Retinal pigment epithelial cell (primary cell): ENCODE data around the gene FLAD1.

Experiments used
- DNase-seq: peaks from one replicate; pipeline ENCODE4 v3.0.0-alpha.2; 2010; ENCODE audit warnings: low read depth
- H3K4me3 ChIP-seq: 2 replicates; pipeline ENCODE4 v1.5.1; 2011; ENCODE audit warnings: mild to moderate bottlenecking, low read length, control low read depth, moderate library complexity
- CTCF ChIP-seq: conservative IDR thresholded peaks from 2 replicates; pipeline ENCODE4 v1.5.1; 2011; ENCODE audit warnings: low read depth, low read length, control low read depth, inconsistent platforms

Gene FLAD1

GRCh38 chr1:155033524-155033923 is 50.4 kb downstream of the FLAD1 start, which contains the start of the genes DCST1 and DCST2:
TSS of gene DCST1 (plus strand) at chr1:155033824. CDS start at chr1:155034037, 213 bp downstream.
TSS of gene DCST2 (minus strand) at chr1:155033781. CDS start at chr1:155033701, 80 bp downstream.
- no peak for TF ChIP-seq CTCF
- H3K4me3 ChIP-seq = no peak within 1 kb of the TSS
- no peak for DNase-seq

- H3K4me3 ChIP-seq = no peak overlapping the region
- TF ChIP-seq CTCF = no peak
- DNase-seq = no peak
Measured at GRCh38 chr1:155034318-155035208, 51.4 kb downstream of the FLAD1 start.

- no peak for TF ChIP-seq CTCF
- DNase-seq = no peak
- no peak overlapping the region for H3K4me3 ChIP-seq
Measured at GRCh38 chr1:155035936-155036335, 52.8 kb downstream of the FLAD1 start.

- no peak for TF ChIP-seq CTCF
- no peak for DNase-seq
- H3K4me3 ChIP-seq = no peak overlapping the region
Measured at GRCh38 chr1:155037043-155037442, 53.9 kb downstream of the FLAD1 start.

GRCh38 chr1:155037851-155038441 is 54.8 kb downstream of the FLAD1 start:
- H3K4me3 ChIP-seq = no peak overlapping the region
- no peak for TF ChIP-seq CTCF
- DNase-seq = no peak

- H3K4me3 ChIP-seq = no peak overlapping the region
- DNase-seq = no peak
- no peak for TF ChIP-seq CTCF
Measured at GRCh38 chr1:155038602-155039307, 55.6 kb downstream of the FLAD1 start.
